HUDEP-2 (cell line): ENCODE results near the gene TMEM131.

ENCODE experiments used
- DNase-seq, 76 experiments: peaks; one replicate each; lab custom pipeline; 2025; ENCODE audit not compliant: unreplicated experiment in 76 of 76; lab: John Stamatoyannopoulos, UW

TMEM131 gene

GRCh38 chr2:97731274-97732020 is 264.3 kb downstream of the TMEM131 start:
- no peak for DNase-seq

- no peak for DNase-seq
Observed at GRCh38 chr2:97730245-97730644, 265.5 kb downstream of the TMEM131 start.

DNA sequence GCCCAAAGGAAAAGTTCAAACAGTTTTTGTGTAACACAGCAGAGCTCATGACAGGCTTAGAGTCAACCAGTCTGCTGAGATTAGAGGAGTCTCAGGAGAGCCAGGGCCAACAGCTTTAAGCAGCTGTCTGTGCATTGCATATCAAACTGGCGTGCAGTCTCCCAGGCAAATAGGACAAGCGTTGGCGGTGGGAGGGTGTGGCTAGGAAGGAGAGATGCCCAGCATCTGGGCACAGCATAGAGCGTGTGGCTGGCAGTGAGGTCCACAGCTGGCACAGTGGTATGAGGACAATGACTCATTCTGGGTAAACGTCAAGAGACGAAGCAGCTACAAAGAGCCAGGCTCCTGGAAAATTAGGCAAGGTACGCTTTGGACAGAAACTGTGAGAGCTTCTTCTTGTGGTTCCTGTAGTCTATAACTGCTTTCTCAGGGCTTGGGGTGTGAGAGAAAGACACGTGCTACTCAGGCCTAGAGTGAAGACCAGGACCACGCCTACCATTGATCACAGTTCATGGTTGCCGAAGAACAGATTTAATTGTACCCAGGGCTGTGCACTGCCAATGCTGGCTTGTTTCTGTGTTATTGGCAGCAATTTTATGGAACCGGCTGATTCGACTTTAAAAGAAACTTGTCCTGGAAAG is 267.5 kb downstream of the TMEM131 start:
- no peak for DNase-seq

DNA sequence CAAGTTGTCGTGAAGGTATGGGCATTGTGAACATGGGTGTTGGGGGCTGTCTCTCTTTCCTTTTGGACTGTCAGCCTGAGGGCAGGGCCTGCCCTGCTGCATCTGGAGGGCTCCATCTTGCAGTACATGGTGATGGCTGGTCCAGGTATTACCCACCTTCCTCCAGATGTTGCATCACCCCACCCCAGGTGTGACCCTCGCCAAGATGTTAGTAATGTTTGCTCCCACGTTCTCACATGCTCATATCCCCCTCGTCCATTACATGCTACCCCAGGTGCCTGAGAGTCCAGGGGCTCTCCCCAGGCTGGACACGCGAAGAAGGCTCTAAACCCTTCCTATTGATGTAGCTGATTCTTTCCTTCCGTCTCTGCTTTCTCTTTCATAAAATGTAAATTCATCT is 268.5 kb downstream of the TMEM131 start:
- DNase-seq: no peak

DNA sequence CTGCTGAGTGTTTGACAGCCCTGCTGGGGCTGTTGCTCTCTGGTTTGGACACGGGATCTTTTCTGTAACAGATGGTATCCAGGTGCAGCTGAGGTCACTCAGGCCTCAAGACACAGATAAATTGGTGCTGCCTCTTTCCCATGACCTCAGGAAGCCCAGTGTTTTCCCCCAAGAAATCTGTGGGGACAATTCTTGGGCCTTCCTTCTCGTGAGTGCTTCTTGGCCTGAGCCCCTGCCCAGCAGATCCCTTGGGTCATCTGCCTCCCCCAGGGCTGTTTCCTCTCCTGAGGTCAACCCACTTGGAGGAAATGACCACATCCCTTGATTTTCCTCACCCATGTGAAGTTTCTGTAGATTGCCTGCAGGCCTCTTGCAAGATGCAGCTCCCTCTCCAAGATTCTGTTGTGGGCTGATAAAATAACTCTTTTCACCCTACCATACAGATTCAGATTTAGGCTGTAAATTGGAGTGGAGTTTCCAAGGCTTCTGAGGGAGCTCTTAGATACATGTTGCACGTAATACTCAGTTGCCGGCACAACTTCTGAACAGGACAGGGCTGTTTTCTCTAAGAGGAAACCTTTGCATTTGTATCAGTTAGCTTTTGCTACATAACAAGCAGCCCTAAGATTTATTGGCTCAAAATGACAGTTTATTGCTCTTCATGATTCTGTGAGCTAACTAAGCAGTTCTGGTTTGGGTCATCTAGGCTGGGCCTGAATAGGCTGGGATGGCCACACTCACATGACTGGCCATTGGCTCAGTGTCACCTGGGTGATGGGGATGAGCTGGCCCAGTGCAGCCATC is 269.3 kb downstream of the TMEM131 start:
- no peak for DNase-seq

GRCh38 chr2:97724946-97725688 is 270.6 kb downstream of the TMEM131 start:
- DNase-seq: no peak

GRCh38 chr2:97724501-97724900 is 271.2 kb downstream of the TMEM131 start:
- no peak for DNase-seq

- no peak for DNase-seq
Observed at GRCh38 chr2:97724073-97724410, 271.7 kb downstream of the TMEM131 start.

GRCh38 chr2:97723156-97724072 is 272.3 kb downstream of the TMEM131 start:
- DNase-seq: no peak

DNA sequence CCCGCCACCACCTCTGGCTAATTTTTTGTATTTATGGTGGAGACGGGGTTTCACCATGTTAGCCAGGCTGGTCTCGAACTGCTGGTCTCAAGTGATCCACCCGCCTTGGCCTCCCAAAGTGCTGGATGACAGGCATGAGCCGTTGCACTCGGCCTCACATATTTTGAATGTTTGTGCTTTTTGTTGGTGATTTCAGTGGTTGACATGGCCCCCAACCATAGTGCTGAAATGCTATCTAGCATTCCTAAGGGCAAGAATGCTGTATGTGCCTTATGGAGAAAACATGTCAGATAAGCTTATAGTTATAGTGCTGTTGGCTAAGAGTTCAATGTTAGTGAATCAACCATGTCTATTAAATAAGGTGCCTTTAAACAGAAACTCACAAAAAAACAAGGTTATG is 273.5 kb downstream of the TMEM131 start:
- DNase-seq: no peak

DNA sequence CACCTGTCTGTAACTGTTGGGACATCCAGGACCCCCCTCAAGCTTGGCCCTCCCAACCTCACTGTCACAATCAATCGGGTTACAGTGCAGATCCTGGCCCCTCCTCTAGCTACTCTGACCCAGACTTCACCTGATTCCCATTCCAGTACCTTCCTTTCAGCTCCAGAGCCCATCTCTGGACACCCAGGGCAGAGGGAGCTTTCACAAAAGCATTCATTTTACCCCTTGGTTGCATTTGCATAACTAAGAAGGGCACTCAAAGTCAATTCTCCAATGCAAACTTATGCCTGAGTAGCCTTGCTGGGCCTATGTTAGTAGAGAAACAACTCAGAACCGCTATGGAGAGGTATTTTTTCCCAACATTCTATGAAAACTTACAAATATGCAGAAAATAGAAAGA is 275.0 kb downstream of the TMEM131 start:
- no peak for DNase-seq

GRCh38 chr2:97719362-97720155 is 276.2 kb downstream of the TMEM131 start:
- DNase-seq: no peak

DNA sequence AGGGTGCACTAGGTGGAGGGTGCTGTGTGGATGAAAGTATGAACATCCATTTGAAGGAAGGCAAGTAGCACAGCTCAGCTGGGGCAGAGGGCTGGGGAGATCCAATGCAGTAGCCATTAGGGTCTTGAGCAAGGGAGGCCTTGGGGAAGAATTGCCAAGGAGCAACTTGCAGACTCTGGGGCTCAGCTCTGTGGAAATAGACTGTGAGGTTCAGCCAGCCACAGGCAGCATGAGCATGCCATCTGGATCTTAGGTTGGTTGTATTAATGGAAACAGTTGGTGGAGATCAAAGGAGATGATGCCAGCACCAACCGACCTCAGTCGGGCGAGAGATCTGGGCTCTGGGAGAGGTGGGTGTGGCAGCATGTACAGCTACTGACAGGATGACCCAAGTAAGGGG is 276.8 kb downstream of the TMEM131 start:
- no peak for DNase-seq

GRCh38 chr2:97718051-97718882 is 277.5 kb downstream of the TMEM131 start:
- no peak for DNase-seq

DNA sequence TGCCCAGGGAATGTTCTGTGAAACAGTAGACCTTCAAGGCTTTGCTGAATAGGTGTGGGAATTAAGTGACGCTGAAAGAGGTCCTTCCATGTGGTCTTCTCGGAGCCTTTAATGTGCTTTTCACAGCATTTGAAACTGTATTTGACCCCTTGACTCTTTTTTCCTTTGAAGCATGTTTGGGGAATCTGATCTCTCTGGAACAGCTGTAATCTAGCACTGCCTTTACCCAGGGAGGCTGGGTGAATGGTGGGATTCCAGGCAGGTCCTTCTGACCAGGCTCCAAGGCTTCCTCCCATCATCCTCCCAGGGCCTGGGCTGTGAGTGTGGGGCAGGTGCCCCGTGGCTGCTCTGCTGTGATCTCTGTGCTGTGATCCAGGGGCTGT is 278.1 kb downstream of the TMEM131 start:
- DNase-seq: no peak

DNA sequence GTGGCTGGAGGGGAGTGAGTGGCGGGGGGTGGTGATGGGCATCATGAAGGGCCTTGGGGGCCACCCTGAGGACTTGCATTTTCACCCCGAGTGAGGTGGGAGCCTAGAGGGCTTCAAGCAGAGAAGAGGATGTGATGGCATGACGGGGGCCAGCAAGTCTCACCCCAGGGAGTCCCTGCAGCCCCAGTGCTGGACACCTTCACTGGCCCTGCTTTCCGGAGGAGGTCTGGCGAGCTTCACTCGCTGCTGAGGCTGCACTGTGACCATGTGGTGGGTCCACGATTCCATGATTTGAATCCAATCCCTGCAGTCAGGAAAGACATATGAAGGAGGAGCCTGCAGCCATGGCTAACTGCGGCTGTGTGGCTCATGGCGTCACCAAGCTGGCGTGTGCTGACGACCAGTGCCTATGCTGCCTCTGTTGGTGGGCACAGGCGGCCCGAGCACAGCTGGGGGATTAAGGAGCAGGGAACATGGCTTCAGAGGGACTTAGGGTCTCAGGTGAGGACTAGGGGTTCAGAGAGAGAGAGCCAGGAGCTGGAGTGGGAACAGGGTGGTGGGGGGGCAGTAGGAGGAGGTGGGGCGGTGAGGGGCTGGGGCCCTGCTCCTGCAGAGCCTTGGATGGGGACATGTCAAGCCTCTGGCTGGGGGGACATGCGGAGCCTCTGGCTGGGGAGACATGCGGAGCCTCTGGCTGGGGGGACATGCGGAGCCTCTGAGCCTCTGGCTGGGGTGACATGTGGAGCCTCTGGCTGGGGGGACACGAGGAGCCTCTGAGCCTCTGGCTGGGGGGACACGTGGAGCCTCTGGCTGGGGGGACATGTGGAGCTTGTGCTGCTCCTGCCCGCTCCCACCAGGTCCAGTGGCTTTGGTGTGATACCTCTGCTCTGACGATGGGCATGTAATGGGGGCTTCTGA is 278.8 kb downstream of the TMEM131 start:
- no peak for DNase-seq

- DNase-seq: no peak
Observed at GRCh38 chr2:97715951-97716694, 279.6 kb downstream of the TMEM131 start.
